ENCODE measurements around the gene KLHL30.

GRCh38 chr2:238097988-238098871, 40.2 kb upstream of the KLHL30 start:
- TF ChIP-seq, protein P1, sequence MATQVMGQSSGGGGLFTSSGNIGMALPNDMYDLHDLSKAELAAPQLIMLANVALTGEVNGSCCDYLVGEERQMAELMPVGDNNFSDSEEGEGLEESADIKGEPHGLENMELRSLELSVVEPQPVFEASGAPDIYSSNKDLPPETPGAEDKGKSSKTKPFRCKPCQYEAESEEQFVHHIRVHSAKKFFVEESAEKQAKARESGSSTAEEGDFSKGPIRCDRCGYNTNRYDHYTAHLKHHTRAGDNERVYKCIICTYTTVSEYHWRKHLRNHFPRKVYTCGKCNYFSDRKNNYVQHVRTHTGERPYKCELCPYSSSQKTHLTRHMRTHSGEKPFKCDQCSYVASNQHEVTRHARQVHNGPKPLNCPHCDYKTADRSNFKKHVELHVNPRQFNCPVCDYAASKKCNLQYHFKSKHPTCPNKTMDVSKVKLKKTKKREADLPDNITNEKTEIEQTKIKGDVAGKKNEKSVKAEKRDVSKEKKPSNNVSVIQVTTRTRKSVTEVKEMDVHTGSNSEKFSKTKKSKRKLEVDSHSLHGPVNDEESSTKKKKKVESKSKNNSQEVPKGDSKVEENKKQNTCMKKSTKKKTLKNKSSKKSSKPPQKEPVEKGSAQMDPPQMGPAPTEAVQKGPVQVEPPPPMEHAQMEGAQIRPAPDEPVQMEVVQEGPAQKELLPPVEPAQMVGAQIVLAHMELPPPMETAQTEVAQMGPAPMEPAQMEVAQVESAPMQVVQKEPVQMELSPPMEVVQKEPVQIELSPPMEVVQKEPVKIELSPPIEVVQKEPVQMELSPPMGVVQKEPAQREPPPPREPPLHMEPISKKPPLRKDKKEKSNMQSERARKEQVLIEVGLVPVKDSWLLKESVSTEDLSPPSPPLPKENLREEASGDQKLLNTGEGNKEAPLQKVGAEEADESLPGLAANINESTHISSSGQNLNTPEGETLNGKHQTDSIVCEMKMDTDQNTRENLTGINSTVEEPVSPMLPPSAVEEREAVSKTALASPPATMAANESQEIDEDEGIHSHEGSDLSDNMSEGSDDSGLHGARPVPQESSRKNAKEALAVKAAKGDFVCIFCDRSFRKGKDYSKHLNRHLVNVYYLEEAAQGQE (IDR thresholded peaks at IDR 0.05; ENCODE audit: low read depth): no peak
- TF ChIP-seq EGR1 (IDR thresholded peaks at IDR 0.05) (peak; percentile 56; the same call in 1 of the 2 replicates), EP300 (IDR thresholded peaks at IDR 0.05; ENCODE audit: borderline replicate concordance) (no peak), CREB1 (IDR thresholded peaks at IDR 0.05; ENCODE audit: low read depth) (no peak), RAD21 (IDR thresholded peaks at IDR 0.05; ENCODE audit: low read depth) (no peak), CEBPB (IDR thresholded peaks at IDR 0.05) (no peak), ZBTB7A (IDR thresholded peaks at IDR 0.05; ENCODE audit: low read depth) (no peak), TEAD4 (IDR thresholded peaks at IDR 0.05) (no peak), USF1 (IDR thresholded peaks at IDR 0.05) (no peak), YY1 (IDR thresholded peaks at IDR 0.05; ENCODE audit: low read depth) (no peak), TAF1 (IDR thresholded peaks at IDR 0.05; ENCODE audit: low read depth) (no peak), NFIC (IDR thresholded peaks at IDR 0.05) (no peak), FOXM1 (IDR thresholded peaks at IDR 0.05; ENCODE audit: borderline replicate concordance, low read depth) (no peak)
- TF ChIP-seq, protein P2, sequence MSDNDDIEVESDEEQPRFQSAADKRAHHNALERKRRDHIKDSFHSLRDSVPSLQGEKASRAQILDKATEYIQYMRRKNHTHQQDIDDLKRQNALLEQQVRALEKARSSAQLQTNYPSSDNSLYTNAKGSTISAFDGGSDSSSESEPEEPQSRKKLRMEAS (IDR thresholded peaks at IDR 0.05): no peak

Data from Ishikawa (cell line).